ENCODE results near the gene CD6.

GRCh38 chr11:61020551-61021235, 49.2 kb downstream of the CD6 start:
- TF ChIP-seq, protein P1, sequence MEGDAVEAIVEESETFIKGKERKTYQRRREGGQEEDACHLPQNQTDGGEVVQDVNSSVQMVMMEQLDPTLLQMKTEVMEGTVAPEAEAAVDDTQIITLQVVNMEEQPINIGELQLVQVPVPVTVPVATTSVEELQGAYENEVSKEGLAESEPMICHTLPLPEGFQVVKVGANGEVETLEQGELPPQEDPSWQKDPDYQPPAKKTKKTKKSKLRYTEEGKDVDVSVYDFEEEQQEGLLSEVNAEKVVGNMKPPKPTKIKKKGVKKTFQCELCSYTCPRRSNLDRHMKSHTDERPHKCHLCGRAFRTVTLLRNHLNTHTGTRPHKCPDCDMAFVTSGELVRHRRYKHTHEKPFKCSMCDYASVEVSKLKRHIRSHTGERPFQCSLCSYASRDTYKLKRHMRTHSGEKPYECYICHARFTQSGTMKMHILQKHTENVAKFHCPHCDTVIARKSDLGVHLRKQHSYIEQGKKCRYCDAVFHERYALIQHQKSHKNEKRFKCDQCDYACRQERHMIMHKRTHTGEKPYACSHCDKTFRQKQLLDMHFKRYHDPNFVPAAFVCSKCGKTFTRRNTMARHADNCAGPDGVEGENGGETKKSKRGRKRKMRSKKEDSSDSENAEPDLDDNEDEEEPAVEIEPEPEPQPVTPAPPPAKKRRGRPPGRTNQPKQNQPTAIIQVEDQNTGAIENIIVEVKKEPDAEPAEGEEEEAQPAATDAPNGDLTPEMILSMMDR (IDR thresholded peaks at IDR 0.05) = no peak
- TF ChIP-seq POLR2AphosphoS5 (IDR thresholded peaks at IDR 0.05) = no peak
